Hepatocyte (in vitro differentiated cells): ENCODE measurements around the gene LRRTM3. TPM values are rescaled to one million over a fixed set of nuclear protein-coding genes. Genes with fewer than 3 reads are reported as not detected.

Experiments
- DNase-seq: peaks from one replicate; pipeline ENCODE4 v3.0.0-alpha.2; 2016; ENCODE audit warnings: low spot score
- H2AFZ ChIP-seq: fragments of 200-600 bp; sonication (generic); 2 replicates; pipeline ENCODE4 v1.6.0; 2016; ENCODE audit warnings: antibody characterized with exemption, mild to moderate bottlenecking
- H3K27ac ChIP-seq: fragments of 200-600 bp; sonication (generic); 2 replicates; pipeline ENCODE4 v1.5.1; 2016; ENCODE audit warnings: mild to moderate bottlenecking
- H3K27me3 ChIP-seq: fragments of 200-600 bp; sonication (generic); 2 replicates; pipeline ENCODE4 v1.6.1; 2016
- H3K36me3 ChIP-seq: fragments of 200-600 bp; sonication (generic); replicated peaks from 2 replicates; pipeline ENCODE4 v1.5.1; 2016; ENCODE audit warnings: low read depth; ENCODE audit not compliant: insufficient read depth
- H3K4me1 ChIP-seq: fragments of 200-600 bp; sonication (generic); 2 replicates; pipeline ENCODE4 v1.5.1; 2016; ENCODE audit warnings: mild to moderate bottlenecking, moderate library complexity; ENCODE audit not compliant: insufficient read depth
- H3K4me2 ChIP-seq: fragments of 200-600 bp; sonication (generic); 2 replicates; pipeline ENCODE4 v1.6.0; 2016
- H3K4me3 ChIP-seq: fragments of 200-600 bp; sonication (generic); 2 replicates; pipeline ENCODE4 v1.5.1; 2016; ENCODE audit warnings: mild to moderate bottlenecking
- H3K79me2 ChIP-seq: fragments of 200-600 bp; sonication (generic); 2 replicates; pipeline ENCODE4 v1.6.0; 2017; ENCODE audit warnings: mild to moderate bottlenecking
- H3K9me2 ChIP-seq: fragments of 200-600 bp; sonication (generic); replicated peaks from 2 replicates; pipeline ENCODE4 v1.6.0; 2017; ENCODE audit warnings: mild to moderate bottlenecking; ENCODE audit not compliant: insufficient read depth
- H3K9me3 ChIP-seq: fragments of 200-600 bp; sonication (generic); 2 replicates; pipeline ENCODE4 v1.5.1; 2016; ENCODE audit warnings: low read depth, mild to moderate bottlenecking
- H4K20me1 ChIP-seq: fragments of 200-600 bp; sonication (generic); 2 replicates; pipeline ENCODE4 v1.6.0; 2016; ENCODE audit warnings: mild to moderate bottlenecking; ENCODE audit not compliant: insufficient read depth, poor library complexity, severe bottlenecking
- EZH2 ChIP-seq: fragments of 200-600 bp; sonication (generic); IDR thresholded peaks from 2 replicates; pipeline ENCODE4 v1.6.1; 2016; ENCODE audit warnings: antibody characterized with exemption, mild to moderate bottlenecking, borderline replicate concordance
- EZH2phosphoT487 ChIP-seq: fragments of 200-600 bp; sonication (generic); IDR thresholded peaks from one replicate; pipeline ENCODE4 v1.6.1; 2018; ENCODE audit warnings: antibody characterized with exemption, mild to moderate bottlenecking, low read depth, moderate library complexity; ENCODE audit not compliant: unreplicated experiment, severe bottlenecking
- WGBS: methylation state at CpG from one replicate; pipeline ENCODE4 v1.1.6; 2016; ENCODE audit warnings: low lambda C conversion rate; ENCODE audit errors: missing lambda C conversion rate; 5-methylcytosine and 5-hydroxymethylcytosine counted together
- polyA plus RNA-seq: library from polyadenylated mRNA; unstranded; fragments of >200 nt; fragmentation: Nextera tagmentation; extraction: Ambion mirVana; gene quantifications from 2 replicates; pipeline ENCODE4 v1.2.1, GENCODE V29; 2016
- total RNA-seq: library from RNA; depleted of rRNA; stranded (reverse); fragments of >200 nt; gene quantifications from 2 replicates; pipeline ENCODE4 v1.2.3, GENCODE V29; 2014
- TF ChIP-seq, protein P1 (sequence below): fragments of 200-600 bp; sonication (generic); IDR thresholded peaks from 2 replicates; pipeline ENCODE4 v1.5.1; 2016; ENCODE audit warnings: antibody characterized with exemption, mild to moderate bottlenecking; ENCODE audit not compliant: poor library complexity

LRRTM3 gene
- total and polyA plus RNA-seq, 2 experiments from 2014 or later: 0.68 to 0.77 TPM

DNA sequence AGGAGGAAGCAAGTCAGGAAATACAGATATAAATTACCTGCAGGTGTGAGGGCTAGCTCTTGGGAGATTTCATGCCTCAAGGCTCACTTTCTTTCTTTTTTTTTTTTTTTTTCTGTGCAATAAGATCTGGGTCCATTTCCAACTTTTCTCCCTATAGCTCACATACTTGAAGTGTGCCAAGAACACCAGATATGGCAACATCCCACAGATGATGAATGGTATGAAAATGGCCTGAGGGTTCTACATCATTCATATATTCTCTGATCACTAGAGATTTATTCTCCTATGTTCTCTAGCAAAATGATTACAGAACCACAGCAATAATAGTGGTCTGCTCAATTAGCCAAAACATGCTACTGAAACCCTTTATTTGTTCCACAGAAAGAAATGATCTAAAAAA is 117.2 kb downstream of the LRRTM3 start:
- Histone ChIP-seq H3K9me2 (no peaks in the 10 kb centered on the region), H3K9me3 (no peaks in the 10 kb centered on the region), H3K4me1 (no peaks in the 10 kb centered on the region), H3K4me2 (no peak overlapping the region), H3K79me2 (no peaks in the 10 kb centered on the region), H3K36me3 (no peaks in the 10 kb centered on the region), H2AFZ (no peak overlapping the region), H3K4me3 (no peak overlapping the region), H3K27ac (no peak overlapping the region), H4K20me1 (no peaks in the 10 kb centered on the region), H3K27me3 (no peaks in the 10 kb centered on the region)
- DNase-seq: no peak
- TF ChIP-seq, protein P1, sequence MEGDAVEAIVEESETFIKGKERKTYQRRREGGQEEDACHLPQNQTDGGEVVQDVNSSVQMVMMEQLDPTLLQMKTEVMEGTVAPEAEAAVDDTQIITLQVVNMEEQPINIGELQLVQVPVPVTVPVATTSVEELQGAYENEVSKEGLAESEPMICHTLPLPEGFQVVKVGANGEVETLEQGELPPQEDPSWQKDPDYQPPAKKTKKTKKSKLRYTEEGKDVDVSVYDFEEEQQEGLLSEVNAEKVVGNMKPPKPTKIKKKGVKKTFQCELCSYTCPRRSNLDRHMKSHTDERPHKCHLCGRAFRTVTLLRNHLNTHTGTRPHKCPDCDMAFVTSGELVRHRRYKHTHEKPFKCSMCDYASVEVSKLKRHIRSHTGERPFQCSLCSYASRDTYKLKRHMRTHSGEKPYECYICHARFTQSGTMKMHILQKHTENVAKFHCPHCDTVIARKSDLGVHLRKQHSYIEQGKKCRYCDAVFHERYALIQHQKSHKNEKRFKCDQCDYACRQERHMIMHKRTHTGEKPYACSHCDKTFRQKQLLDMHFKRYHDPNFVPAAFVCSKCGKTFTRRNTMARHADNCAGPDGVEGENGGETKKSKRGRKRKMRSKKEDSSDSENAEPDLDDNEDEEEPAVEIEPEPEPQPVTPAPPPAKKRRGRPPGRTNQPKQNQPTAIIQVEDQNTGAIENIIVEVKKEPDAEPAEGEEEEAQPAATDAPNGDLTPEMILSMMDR: no peak
- no peak for TF ChIP-seq EZH2phosphoT487
- TF ChIP-seq EZH2: no peak

DNA sequence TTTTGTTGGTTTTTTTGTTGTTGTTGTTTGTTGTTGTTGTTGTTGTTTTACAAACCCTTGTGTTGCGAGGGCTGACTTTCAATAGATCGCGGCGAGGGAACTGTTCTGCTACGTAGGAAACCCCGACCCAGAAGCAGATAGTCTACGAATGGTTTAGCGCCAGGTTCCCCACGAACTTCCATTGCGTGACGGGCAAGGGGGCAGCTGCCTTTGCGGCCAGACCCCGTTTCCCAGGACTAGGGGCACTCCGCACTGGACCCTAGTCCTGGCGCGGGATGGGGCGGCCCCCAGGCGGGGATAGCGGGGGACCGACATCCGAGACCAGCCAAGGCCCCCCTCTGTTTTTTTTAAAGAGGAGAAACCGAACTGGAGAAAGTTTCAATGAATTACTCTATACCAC is 119.6 kb downstream of the LRRTM3 start:
- H4K20me1 ChIP-seq: no peaks in the 10 kb centered on the region
- DNase-seq: no peak
- 96% methylated on average over 22 of the region's 22 CpGs for WGBS
- H3K4me1 ChIP-seq: peaks cover 4% of the 10 kb centered on the region
- no peak overlapping the region for H3K4me2 ChIP-seq
- H3K4me3 ChIP-seq: no peak overlapping the region
- H3K36me3 ChIP-seq: no peaks in the 10 kb centered on the region
- no peak overlapping the region for H3K27ac ChIP-seq
- H3K27me3 ChIP-seq: no peaks in the 10 kb centered on the region
- no peak overlapping the region for H2AFZ ChIP-seq
- H3K9me2 ChIP-seq: no peaks in the 10 kb centered on the region
- no peak for TF ChIP-seq EZH2
- no peak for TF ChIP-seq EZH2phosphoT487
- TF ChIP-seq, protein P1: no peak
- H3K9me3 ChIP-seq: no peaks in the 10 kb centered on the region
- no peaks in the 10 kb centered on the region for H3K79me2 ChIP-seq

DNA sequence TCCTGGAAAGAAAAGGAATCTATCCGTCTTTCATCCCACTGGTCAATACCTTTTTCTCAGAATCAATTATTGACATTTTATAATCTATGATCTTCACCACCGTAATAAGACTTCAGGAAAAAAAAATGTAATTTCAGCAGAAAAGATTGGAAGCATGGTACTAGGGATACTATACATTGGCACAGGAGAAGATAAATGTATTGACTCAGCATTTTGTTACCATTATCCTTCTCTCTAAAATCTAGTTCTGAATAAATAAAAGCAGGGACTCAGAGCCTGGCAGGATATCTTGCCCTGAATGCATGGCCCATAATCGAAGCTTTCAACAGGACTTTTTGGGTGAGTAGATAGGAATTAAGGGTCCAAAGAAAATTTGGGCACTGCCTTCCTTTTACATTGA is 120.7 kb downstream of the LRRTM3 start:
- no peak overlapping the region for H3K4me2 ChIP-seq
- no peaks in the 10 kb centered on the region for H4K20me1 ChIP-seq
- no peaks in the 10 kb centered on the region for H3K9me2 ChIP-seq
- DNase-seq: no peak
- H3K9me3 ChIP-seq: no peaks in the 10 kb centered on the region
- WGBS: 77% methylated on average over 3 of the region's 3 CpGs
- no peaks in the 10 kb centered on the region for H3K36me3 ChIP-seq
- H3K27me3 ChIP-seq: no peaks in the 10 kb centered on the region
- no peak overlapping the region for H3K27ac ChIP-seq
- TF ChIP-seq EZH2: no peak
- no peak for TF ChIP-seq EZH2phosphoT487
- TF ChIP-seq, protein P1: no peak
- no peak overlapping the region for H2AFZ ChIP-seq
- H3K4me3 ChIP-seq: no peak overlapping the region
- H3K79me2 ChIP-seq: no peaks in the 10 kb centered on the region
- peaks cover 4% of the 10 kb centered on the region for H3K4me1 ChIP-seq

DNA sequence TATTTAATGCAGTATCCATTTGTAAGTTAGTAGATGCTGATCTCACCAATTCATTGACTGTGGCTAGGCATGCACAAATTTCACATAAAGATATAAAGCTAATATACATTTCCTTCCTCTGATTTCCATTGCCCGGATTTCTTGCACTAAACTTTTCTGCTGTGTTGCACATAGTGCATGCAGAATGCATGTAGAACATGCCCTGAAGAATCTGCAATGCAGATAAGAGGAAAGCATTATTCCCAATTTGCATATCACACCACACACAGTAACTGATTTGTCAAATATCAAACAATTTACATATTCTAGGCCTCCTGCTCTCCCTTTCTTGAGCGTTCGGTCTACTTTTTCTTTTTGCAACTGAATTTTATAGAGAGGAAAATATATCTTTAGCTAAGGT is 124.2 kb downstream of the LRRTM3 start:
- H3K4me1 ChIP-seq: peaks cover 4% of the 10 kb centered on the region
- no peak overlapping the region for H2AFZ ChIP-seq
- no peaks in the 10 kb centered on the region for H3K9me3 ChIP-seq
- TF ChIP-seq EZH2phosphoT487: no peak
- TF ChIP-seq EZH2: no peak
- TF ChIP-seq, protein P1: no peak
- H3K27me3 ChIP-seq: no peaks in the 10 kb centered on the region
- no peak for DNase-seq
- H3K9me2 ChIP-seq: no peaks in the 10 kb centered on the region
- H4K20me1 ChIP-seq: no peaks in the 10 kb centered on the region
- H3K79me2 ChIP-seq: no peaks in the 10 kb centered on the region
- H3K4me2 ChIP-seq: no peak overlapping the region
- no peak overlapping the region for H3K4me3 ChIP-seq
- no peaks in the 10 kb centered on the region for H3K36me3 ChIP-seq
- no peak overlapping the region for H3K27ac ChIP-seq
- WGBS: 86% methylated on average over 3 of the region's 3 CpGs
